ENCODE measurements around the gene ARID1B.

Gene ARID1B

DNA sequence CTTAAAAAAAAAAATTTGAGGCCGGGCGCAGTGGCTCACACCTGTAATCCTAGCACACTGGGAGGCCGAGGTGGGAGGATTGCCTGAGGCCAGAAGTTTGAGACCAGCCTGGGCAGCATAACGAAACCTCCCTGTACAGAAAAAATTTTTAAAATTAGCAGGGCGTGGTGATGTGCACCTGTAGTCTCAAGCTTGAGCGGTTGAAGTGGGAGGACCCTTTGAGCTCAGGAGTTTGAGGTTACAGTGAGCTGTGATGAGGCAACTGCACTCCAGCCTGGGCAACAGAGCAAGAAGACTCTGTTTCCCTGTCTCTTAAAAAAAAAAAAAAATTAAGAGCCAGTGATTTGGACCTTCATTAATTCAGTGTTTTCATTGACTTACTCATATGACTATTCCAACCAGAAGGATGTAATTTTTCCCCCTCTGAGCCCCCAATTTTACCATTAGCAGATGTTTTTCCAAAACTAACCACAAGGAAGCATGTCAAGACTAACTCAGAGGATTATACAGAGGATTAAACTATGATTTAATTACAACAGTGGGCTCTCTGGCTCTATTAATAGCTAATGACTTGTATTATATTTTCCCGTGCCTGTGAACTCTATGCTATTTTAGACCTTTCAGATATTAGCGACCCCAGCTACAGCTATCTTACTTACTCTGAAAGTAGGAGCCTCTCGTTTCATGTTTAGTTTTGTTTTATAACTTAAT, 75.1 kb downstream of the ARID1B start:
- no peak for DNase-seq (ENCODE audit: low read depth in 2 of 2)

- DNase-seq (ENCODE audit: low read depth in 2 of 2): no peak
Measured at GRCh38 chr6:156852858-156853216, 75.7 kb downstream of the ARID1B start.

GRCh38 chr6:156853733-156854132, 76.6 kb downstream of the ARID1B start:
- DNase-seq (ENCODE audit: low read depth in 2 of 2): no peak

GRCh38 chr6:156854466-156855161, 77.4 kb downstream of the ARID1B start:
- DNase-seq (ENCODE audit: low read depth in 2 of 2): no peak

- no peak for DNase-seq (ENCODE audit: low read depth in 2 of 2)
Measured at GRCh38 chr6:156857573-156857972, 80.4 kb downstream of the ARID1B start.

DNA sequence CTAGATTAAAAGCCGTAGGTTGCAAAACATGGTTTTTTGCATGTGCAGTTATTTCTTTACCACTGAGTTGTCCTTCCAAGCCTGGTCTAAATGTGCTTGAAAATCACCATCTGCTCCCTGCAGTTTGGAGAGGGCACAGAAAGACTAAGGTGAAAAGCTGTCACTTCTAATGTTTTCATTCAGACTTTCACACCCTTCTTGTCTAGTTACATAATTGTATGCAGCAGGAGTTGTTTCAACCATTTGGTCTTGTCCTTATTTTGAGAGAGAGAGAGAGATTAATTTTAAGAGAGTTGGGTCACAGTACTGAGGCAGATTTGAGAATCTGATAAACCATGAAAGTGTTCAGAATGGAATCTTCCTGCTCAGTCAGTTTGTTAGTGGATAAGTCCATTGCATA, 82.5 kb downstream of the ARID1B start:
- no peak for DNase-seq (ENCODE audit: low read depth in 2 of 2)

DNA sequence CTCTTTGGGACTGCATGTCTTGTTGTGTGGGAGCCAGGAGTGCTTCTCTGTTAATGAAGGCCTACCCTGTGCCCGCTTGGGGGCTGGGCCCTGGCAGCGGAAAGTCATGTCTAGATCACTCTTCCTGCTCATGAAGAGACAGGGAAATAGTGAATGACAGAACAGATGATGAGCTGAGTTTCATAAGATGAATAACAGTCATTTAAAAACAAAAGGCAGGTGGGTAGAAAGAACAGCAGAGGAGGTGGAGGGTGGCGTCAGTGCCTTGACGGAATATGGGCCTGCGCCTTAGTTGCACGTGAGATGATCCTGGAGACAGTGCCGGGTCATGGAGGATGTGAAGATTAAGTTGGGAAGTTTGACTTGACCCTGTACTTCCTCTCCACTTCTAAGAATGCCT, 85.5 kb downstream of the ARID1B start:
- no peak for DNase-seq (ENCODE audit: low read depth in 2 of 2)

- DNase-seq (ENCODE audit: low read depth in 2 of 2): no peak
Measured at GRCh38 chr6:156863504-156863903, 86.3 kb downstream of the ARID1B start.

- DNase-seq (ENCODE audit: low read depth in 2 of 2): no peak
Measured at GRCh38 chr6:156864557-156864956, 87.4 kb downstream of the ARID1B start.

DNA sequence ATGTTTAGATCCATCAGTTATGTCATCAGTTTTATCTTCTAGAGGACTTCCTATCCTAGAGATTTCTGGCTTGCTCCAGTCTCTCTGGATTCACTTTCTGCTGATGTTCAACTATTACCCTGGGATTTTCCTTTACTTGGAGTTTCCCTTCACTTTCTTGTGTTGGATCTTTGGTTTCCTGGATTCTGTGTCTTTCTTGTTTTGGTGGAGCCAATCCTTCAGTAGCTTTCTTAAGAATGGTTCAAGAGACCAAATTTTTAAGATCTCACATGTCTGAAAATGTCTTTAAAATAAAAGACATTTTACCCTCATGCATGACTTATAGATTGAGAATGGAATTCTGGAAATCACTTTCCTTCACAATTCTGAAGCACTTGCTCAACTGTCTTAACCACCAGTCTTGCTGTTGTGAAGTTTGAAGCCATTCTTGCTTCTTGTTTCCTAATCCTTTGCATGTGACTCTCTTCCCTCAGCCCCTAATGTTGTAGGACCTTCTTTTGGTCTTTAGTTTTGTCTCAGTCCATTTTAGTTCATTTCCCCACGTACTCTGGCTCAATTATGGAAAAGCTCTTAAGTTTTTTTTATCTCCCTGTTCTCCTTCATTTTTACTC, 87.9 kb downstream of the ARID1B start:
- DNase-seq (ENCODE audit: low read depth in 2 of 2): no peak

GRCh38 chr6:156866220-156867015, 89.2 kb downstream of the ARID1B start:
- DNase-seq (ENCODE audit: low read depth in 2 of 2): no peak

DNA sequence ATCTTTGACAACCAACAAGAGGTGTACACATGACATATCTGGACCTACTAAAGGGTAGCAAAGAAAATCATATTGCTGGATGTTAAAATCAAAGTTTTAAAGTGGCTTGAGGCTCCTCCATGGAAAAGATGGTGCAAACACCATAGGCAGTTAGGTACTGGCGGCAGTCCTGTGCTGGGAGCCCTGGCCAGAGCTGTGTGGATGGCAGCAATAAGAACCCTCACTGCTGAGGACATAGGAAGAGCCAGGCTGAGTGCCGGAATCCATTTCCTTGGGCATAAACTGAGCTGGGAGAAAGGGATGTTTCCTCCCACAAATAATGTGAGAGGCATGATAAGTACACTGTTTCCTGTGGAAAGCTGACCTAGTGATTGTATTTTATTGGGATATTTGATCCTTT, 89.9 kb downstream of the ARID1B start:
- DNase-seq (ENCODE audit: low read depth in 2 of 2): no peak

DNA sequence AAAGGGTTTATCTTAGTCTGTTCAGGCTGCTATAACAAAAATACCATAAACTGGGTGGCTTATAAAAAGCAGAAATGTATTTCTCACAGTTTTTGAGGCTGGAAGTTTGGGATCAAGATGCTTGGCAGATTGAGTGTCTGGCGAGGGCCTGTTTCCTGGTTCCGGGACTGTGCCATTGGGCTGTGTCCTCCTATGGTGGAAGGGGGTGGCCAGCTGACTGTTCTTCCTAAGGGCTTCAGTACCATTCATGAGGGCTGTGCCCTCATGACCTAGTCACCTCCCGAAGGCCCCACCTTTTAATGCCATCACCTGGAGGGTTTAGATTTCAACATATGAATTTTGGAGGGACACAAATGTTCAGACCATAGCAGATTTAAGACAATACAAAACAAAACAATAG, 91.2 kb downstream of the ARID1B start:
- no peak for DNase-seq (ENCODE audit: low read depth in 2 of 2)

DNA sequence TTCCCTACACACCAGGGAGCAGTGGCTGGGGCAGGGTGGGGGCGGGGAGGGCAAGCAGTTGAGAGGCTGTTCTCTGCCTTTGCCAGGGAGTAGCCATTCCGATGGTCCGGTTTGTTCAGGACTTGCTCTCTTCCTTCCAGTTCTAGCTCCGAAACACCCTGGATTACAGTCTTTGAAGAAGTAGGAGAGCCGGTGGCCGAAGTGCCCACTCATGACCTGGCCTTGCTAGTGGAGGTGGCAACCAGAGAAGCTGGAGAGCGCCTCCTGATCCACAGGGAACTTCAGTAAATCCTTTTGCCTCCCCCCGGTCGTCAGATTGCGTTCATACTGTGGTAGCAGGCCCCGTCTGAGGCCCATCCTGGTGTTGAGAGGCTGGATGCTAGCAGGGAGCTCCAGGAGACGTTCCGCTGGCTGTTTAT, 92.8 kb downstream of the ARID1B start:
- no peak for DNase-seq (ENCODE audit: low read depth in 2 of 2)

GRCh38 chr6:156870924-156871539, 93.9 kb downstream of the ARID1B start:
- no peak for DNase-seq (ENCODE audit: low read depth in 2 of 2)

GRCh38 chr6:156872903-156873302, 95.7 kb downstream of the ARID1B start:
- DNase-seq (ENCODE audit: low read depth in 2 of 2): no peak

- no peak for DNase-seq (ENCODE audit: low read depth in 2 of 2)
Measured at GRCh38 chr6:156873654-156874380, 96.6 kb downstream of the ARID1B start.

GRCh38 chr6:156875062-156875461, 97.9 kb downstream of the ARID1B start:
- no peak for DNase-seq (ENCODE audit: low read depth in 2 of 2)

GRCh38 chr6:156876302-156876701, 99.1 kb downstream of the ARID1B start:
- no peak for DNase-seq (ENCODE audit: low read depth in 2 of 2)

DNA sequence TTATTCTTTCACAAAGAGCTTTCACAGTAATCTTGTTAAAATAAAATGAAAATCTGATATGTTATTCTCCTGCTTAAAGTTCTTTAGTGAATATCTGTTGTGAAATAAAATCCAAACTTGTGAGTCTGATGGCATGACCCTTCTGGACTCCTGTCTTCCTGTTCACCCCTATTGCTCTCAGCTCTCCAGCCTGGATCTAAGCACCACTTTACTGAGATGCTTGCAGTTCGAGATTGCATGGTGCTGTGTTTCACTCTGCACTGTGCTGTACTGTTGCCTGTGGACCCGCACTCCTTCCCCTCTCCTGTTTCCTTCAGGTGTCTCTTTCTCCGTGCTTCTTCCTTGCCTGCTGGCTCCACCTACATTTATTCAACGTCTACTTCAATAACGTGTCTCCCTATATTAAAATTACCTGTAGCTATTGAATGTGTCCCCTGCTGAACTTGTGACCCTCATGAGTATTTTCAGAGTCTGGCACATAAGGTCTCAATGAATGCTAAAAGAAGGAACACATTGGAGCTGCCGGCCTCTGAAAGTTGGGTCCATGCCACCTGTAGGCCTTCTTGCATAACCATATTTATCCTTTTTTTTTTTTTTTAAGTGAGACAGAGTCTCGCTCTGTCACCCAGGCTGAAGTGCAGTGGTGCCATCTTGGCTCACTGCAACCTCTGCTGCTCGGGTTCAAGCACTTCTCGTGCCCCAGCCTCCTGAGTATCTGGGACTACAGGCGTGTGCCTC, 100.1 kb downstream of the ARID1B start:
- no peak for DNase-seq (ENCODE audit: low read depth in 2 of 2)

DNA sequence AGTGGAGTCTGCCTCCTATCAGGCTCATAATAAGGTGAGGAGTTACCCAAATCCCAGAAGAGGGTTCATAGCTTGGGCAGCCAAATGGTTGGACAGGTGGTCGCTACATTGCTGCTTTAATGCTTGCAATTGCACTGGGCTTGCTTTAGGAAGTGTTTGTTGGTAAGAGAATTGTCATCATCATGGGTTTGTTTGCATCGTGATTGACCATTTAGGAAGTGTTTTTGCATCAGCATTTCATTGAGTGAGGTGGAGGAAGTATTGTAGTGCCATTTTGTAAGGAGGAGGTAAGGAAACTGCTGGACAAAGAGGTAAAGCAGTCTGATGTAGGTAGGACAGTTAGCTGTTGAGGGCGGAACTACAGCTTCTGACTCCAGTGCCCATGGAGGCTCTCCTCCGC, 101.5 kb downstream of the ARID1B start:
- DNase-seq (ENCODE audit: low read depth in 2 of 2): no peak

Measured in activated CD8-positive, alpha-beta memory T cell treated with anti-CD3 and anti-CD28 coated beads for 4 hours (primary cell).